ENCODE results near the gene TSPAN13.

Gene TSPAN13

GRCh38 chr7:16778476-16778875, 24.9 kb downstream of the TSPAN13 start:
- no peak for DNase-seq

GRCh38 chr7:16779051-16779450, 25.5 kb downstream of the TSPAN13 start:
- no peak for DNase-seq

- no peak for DNase-seq
These were observed 27.0 kb downstream of the TSPAN13 start for GRCh38 chr7:16780596-16780995.

- no peak for DNase-seq
These were observed 31.8 kb downstream of the TSPAN13 start for GRCh38 chr7:16785321-16785720.

- no peak for DNase-seq
These were observed 32.3 kb downstream of the TSPAN13 start for GRCh38 chr7:16785846-16786245.

- DNase-seq, result no peak
These were observed 32.7 kb downstream of the TSPAN13 start for GRCh38 chr7:16786257-16786656.

- no peak for DNase-seq
These were observed 33.6 kb downstream of the TSPAN13 start for GRCh38 chr7:16787127-16787526.

- DNase-seq, result no peak
These were observed 37.5 kb downstream of the TSPAN13 start for GRCh38 chr7:16791071-16791470.

GRCh38 chr7:16791905-16792698, 38.5 kb downstream of the TSPAN13 start:
- DNase-seq, result no peak

- no peak for DNase-seq
These were observed 41.4 kb downstream of the TSPAN13 start for GRCh38 chr7:16794986-16795385.

GRCh38 chr7:16795624-16796023, 42.1 kb downstream of the TSPAN13 start:
- DNase-seq, result no peak

- DNase-seq, result no peak
These were observed 47.6 kb downstream of the TSPAN13 start for GRCh38 chr7:16801111-16801542.

GRCh38 chr7:16801579-16801978, 48.0 kb downstream of the TSPAN13 start:
- no peak for DNase-seq

- no peak for DNase-seq
These were observed 49.6 kb downstream of the TSPAN13 start for GRCh38 chr7:16803125-16803524.

- DNase-seq, result no peak
These were observed 50.5 kb downstream of the TSPAN13 start for GRCh38 chr7:16803881-16804673.

- DNase-seq, result no peak
These were observed 51.3 kb downstream of the TSPAN13 start, which contains the start of gene AGR2 for GRCh38 chr7:16804674-16805439. Gene AGR2 (minus strand): TSS chr7:16804999. CDS start chr7:16801796, 3,203 bp downstream.

GRCh38 chr7:16805441-16805840, 51.9 kb downstream of the TSPAN13 start:
- no peak for DNase-seq

GRCh38 chr7:16810112-16810511, 56.6 kb downstream of the TSPAN13 start:
- no peak for DNase-seq

- DNase-seq, result no peak
These were observed 57.0 kb downstream of the TSPAN13 start for GRCh38 chr7:16810573-16810972.

- DNase-seq, result no peak
These were observed 58.0 kb downstream of the TSPAN13 start for GRCh38 chr7:16811551-16811950.

- DNase-seq, result no peak
These were observed 59.1 kb downstream of the TSPAN13 start for GRCh38 chr7:16812542-16813231.

- DNase-seq, result no peak
These were observed 59.7 kb downstream of the TSPAN13 start for GRCh38 chr7:16813232-16813616.

GRCh38 chr7:16815001-16815400, 61.4 kb downstream of the TSPAN13 start:
- DNase-seq, result no peak
